Measurements from ENCODE around the gene DDX43. TPM values are rescaled to one million over a fixed set of nuclear protein-coding genes. Genes with fewer than 3 reads are reported as not detected.
"Not testable (repeated sequence)": the region's sequence is repeated elsewhere in the genome, so short reads cannot be mapped to it uniquely, and the experiment has no call there.

The DDX43 gene
- total RNA-seq, 4 donors from 2014 or later: 1.1 TPM; not detected in 3

GRCh38 chr6:73451223-73452106 lies 56.8 kb downstream of the DDX43 start:
- H3K36me3 ChIP-seq: no peaks in the 10 kb centered on the region
- ATAC-seq (peak; percentile 27 to 47), DNase-seq (no peak)
- intact Hi-C loops (cut with DNase I; ENCODE audit: low total_unique reads) (no loop called here), in situ Hi-C loops (cut with MboI; ENCODE audit: low sequenced_read_pairs in 4 of 4) (no loop called here)
- no peaks in the 10 kb centered on the region for H3K9me3 ChIP-seq
- H3K4me3 ChIP-seq: peak overlapping the region; percentile 63 to 93 (median 70)
- H3K4me1 ChIP-seq: peaks cover 4 to 16% of the 10 kb centered on the region in 2 donors
- peaks cover 7 to 33% (median 19%) of the 10 kb centered on the region in 3 donors for H3K27me3 ChIP-seq
- H3K27ac ChIP-seq: peak overlapping the region; percentile 58 to 80 (median 74)
- TF ChIP-seq, protein P1, sequence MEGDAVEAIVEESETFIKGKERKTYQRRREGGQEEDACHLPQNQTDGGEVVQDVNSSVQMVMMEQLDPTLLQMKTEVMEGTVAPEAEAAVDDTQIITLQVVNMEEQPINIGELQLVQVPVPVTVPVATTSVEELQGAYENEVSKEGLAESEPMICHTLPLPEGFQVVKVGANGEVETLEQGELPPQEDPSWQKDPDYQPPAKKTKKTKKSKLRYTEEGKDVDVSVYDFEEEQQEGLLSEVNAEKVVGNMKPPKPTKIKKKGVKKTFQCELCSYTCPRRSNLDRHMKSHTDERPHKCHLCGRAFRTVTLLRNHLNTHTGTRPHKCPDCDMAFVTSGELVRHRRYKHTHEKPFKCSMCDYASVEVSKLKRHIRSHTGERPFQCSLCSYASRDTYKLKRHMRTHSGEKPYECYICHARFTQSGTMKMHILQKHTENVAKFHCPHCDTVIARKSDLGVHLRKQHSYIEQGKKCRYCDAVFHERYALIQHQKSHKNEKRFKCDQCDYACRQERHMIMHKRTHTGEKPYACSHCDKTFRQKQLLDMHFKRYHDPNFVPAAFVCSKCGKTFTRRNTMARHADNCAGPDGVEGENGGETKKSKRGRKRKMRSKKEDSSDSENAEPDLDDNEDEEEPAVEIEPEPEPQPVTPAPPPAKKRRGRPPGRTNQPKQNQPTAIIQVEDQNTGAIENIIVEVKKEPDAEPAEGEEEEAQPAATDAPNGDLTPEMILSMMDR (IDR thresholded peaks at IDR 0.05 in 4 of 5, conservative IDR thresholded peaks at IDR 0.05 in 1 of 5): peak in 1 of 5 experiments; percentile 10
- no peak for TF ChIP-seq POLR2A (IDR thresholded peaks at IDR 0.05)

DNA sequence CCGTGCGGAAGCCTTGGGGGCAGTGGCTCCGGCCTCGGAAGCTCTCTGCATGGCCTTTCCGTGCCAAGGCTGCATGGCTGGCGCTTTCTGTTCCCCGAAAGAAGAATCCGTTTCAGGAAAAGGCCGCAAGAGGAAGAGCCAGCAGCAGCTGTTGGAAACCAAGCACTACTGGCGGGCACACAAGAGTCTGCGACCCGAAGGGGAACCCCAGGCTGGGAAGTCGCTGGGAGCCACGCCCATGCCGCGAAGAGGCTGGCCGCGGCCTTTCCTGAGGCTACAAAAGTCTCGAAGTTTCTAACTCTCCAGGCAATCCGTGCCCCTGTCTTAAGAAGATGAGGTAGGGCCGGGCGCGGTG lies 57.5 kb downstream of the DDX43 start, which contains the start of gene CGAS:
CGAS (minus strand) TSS at position 191 of the 355 bp plus-strand sequence; CDS start at position 75, 116 bp downstream.
- DNase-seq: peak; percentile 43 to 45
- peak within 1 kb of the TSS; percentile 58 to 80 (median 74) for H3K27ac ChIP-seq
- no peaks in the 10 kb centered on the region for H3K36me3 ChIP-seq
- intact Hi-C loops (cut with DNase I; ENCODE audit: low total_unique reads) (no loop called here), in situ Hi-C loops (cut with MboI; ENCODE audit: low sequenced_read_pairs in 4 of 4) (no loop called here)
- peak; percentile 29 to 52 for TF ChIP-seq POLR2A (IDR thresholded peaks at IDR 0.05)
- TF ChIP-seq, protein P1 (IDR thresholded peaks at IDR 0.05 in 4 of 5, conservative IDR thresholded peaks at IDR 0.05 in 1 of 5): no peak
- H3K27me3 ChIP-seq: peaks cover 7 to 33% (median 19%) of the 10 kb centered on the region in 3 donors
- H3K9me3 ChIP-seq: no peaks in the 10 kb centered on the region
- peak; percentile 70 to 75 for ATAC-seq
- H3K4me3 ChIP-seq: peak within 1 kb of the TSS; percentile 63 to 93 (median 70)
- H3K4me1 ChIP-seq: peaks cover 4 to 16% of the 10 kb centered on the region in 2 donors

DNA sequence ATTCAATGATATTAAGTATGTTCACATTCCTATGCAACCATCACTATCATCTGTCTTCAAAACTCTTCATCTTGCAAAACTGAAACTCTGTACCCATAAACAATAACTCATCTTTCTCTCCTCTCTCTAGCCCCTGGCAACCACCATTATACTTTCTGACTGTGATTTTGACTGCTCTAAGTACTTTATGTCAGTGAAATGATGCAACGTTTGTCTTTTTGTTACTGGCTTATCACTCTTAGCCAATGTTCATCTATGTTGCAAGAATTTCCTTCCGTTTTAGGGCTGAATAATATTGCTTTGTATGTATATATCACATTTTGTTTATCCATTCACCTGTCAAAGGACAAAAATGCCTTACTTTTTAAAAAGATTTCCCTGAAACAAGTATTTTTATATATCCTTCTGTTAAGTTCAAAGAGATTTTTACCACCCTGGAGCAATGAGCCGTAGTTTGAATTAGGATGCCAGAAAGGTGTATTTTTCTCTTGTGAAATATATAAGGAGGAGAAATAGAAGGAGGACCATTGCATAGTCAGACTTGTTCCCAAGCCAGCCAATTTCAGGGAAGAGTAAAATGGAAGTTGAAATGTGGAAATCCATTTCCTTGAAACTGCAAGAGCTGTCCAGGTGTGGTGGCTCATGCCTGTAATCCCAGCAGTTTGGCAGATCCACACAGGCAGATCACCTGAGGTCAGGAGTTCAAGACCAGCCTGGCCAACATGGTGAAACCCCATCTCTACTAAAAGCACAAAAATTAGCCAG lies 61.4 kb downstream of the DDX43 start:
- H3K4me3 ChIP-seq: no peak overlapping the region
- in situ Hi-C loops (cut with MboI; ENCODE audit: low sequenced_read_pairs in 4 of 4): no loop called here
- no peaks in the 10 kb centered on the region for H3K36me3 ChIP-seq
- no peak overlapping the region for H3K27ac ChIP-seq
- ATAC-seq (no peak), DNase-seq (no peak)
- intact Hi-C loops (cut with DNase I; ENCODE audit: low total_unique reads): no loop called here
- no peak for TF ChIP-seq POLR2A (IDR thresholded peaks at IDR 0.05)
- TF ChIP-seq, protein P1 (IDR thresholded peaks at IDR 0.05 in 4 of 5, conservative IDR thresholded peaks at IDR 0.05 in 1 of 5): no peak
- H3K9me3 ChIP-seq: no peaks in the 10 kb centered on the region
- peaks cover 4 to 15% of the 10 kb centered on the region in 2 donors for H3K4me1 ChIP-seq
- H3K27me3 ChIP-seq: peaks cover 3 to 14% (median 8%) of the 10 kb centered on the region in 3 donors

GRCh38 chr6:73459474-73459873 lies 64.8 kb downstream of the DDX43 start:
- H3K36me3 ChIP-seq; H3K27ac ChIP-seq; H3K9me3 ChIP-seq; H3K27me3 ChIP-seq; ATAC-seq; in situ Hi-C loops (cut with MboI; ENCODE audit: low sequenced_read_pairs in 4 of 4); H3K4me3 ChIP-seq; intact Hi-C loops (cut with DNase I; ENCODE audit: low total_unique reads); DNase-seq: not testable (repeated sequence)
- peaks cover 6 to 12% of the 10 kb centered on the region in 2 donors for H3K4me1 ChIP-seq

DNA sequence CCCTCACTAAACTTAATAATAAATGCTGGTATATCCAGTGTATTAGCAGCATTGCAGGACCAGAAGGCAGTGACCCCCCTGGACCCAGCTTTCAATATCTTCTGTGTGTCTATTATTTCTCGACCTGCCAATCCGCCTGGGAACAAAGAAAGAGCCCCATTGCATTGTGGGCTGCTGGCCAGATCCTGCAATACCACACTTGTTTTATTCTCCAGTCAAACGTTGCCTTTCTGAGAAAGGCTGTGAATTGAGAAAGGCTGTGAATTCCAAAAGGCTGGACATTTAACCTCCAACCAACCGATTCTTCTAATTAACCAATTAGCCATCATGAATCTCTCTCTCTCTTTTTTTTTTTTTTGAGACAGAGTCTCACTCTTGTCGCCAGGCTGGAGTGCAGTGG lies 65.4 kb downstream of the DDX43 start:
- peaks cover 6 to 12% of the 10 kb centered on the region in 2 donors for H3K4me1 ChIP-seq
- H3K9me3 ChIP-seq: no peaks in the 10 kb centered on the region
- H3K4me3 ChIP-seq: no peak overlapping the region
- in situ Hi-C loops (cut with MboI; ENCODE audit: low sequenced_read_pairs in 4 of 4): no loop called here
- no peak for TF ChIP-seq POLR2A (IDR thresholded peaks at IDR 0.05)
- TF ChIP-seq, protein P1 (IDR thresholded peaks at IDR 0.05 in 4 of 5, conservative IDR thresholded peaks at IDR 0.05 in 1 of 5): no peak
- H3K27me3 ChIP-seq: no peaks in the 10 kb centered on the region
- H3K27ac ChIP-seq: no peak overlapping the region
- ATAC-seq (no peak), DNase-seq (no peak)
- H3K36me3 ChIP-seq: no peaks in the 10 kb centered on the region
- intact Hi-C loops (cut with DNase I; ENCODE audit: low total_unique reads): loop anchor here (5.0 kb wide), 1 partner anchor 192 kb away; the partner anchor contains the start of gene SLC17A5

All from gastrocnemius medialis (tissue), 4 donors.